ENCODE measurements around the gene P2RY12.
"Not testable (repeated sequence)": the region's sequence is repeated elsewhere in the genome, so short reads cannot be mapped to it uniquely, and the experiment has no call there.

Gene P2RY12

DNA sequence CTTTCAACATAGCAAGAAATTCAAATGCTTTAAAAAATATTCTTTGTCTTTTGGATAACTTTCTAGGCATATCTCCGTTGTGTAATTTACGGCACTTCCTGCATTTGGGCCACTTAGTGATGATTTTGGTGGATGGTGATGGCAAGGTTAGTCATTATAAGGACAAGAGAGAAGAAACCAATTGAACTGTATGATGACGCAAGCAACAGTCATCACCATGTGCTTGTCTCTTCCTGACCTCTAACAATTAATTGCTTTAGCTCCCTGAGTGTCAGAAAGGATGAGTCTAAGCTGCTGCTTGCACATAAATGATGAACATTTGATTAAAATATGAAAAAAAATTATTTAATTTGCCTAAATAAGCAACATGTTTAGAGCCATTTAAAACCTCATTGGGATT is 11.3 kb upstream of the P2RY12 start:
- H3K4me3 ChIP-seq (ENCODE audit: low read depth, low read length) = no peak overlapping the region
- DNase-seq (ENCODE audit: low read depth) = no peak
- TF ChIP-seq, protein P1, sequence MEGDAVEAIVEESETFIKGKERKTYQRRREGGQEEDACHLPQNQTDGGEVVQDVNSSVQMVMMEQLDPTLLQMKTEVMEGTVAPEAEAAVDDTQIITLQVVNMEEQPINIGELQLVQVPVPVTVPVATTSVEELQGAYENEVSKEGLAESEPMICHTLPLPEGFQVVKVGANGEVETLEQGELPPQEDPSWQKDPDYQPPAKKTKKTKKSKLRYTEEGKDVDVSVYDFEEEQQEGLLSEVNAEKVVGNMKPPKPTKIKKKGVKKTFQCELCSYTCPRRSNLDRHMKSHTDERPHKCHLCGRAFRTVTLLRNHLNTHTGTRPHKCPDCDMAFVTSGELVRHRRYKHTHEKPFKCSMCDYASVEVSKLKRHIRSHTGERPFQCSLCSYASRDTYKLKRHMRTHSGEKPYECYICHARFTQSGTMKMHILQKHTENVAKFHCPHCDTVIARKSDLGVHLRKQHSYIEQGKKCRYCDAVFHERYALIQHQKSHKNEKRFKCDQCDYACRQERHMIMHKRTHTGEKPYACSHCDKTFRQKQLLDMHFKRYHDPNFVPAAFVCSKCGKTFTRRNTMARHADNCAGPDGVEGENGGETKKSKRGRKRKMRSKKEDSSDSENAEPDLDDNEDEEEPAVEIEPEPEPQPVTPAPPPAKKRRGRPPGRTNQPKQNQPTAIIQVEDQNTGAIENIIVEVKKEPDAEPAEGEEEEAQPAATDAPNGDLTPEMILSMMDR (IDR thresholded peaks at IDR 0.05; ENCODE audit: control insufficient read depth, extremely low read depth, insufficient read depth) = no peak

DNA sequence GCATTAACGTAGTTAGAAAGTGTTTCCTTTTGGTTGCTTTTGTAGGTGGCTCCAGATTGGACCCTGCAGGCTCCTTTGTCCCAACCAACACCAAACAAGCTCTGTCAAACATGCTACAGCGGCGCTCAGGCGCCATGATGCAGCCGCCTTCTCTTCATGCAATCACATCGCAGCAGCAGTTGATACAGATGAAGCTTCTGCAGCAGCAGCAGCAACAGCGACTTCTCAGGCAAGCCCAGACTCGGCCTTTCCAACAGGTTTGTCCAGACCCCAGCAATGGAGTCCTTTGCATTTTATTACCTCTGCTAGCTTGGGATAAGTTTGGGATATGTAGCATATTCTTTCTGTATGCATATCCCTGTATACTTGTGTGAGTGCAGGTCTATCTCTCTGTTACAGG is 10.1 kb upstream of the P2RY12 start:
- TF ChIP-seq, protein P1 (IDR thresholded peaks at IDR 0.05; ENCODE audit: control insufficient read depth, extremely low read depth, insufficient read depth) = no peak
- no peak for DNase-seq (ENCODE audit: low read depth)
- no peak overlapping the region for H3K4me3 ChIP-seq (ENCODE audit: low read depth, low read length)

DNA sequence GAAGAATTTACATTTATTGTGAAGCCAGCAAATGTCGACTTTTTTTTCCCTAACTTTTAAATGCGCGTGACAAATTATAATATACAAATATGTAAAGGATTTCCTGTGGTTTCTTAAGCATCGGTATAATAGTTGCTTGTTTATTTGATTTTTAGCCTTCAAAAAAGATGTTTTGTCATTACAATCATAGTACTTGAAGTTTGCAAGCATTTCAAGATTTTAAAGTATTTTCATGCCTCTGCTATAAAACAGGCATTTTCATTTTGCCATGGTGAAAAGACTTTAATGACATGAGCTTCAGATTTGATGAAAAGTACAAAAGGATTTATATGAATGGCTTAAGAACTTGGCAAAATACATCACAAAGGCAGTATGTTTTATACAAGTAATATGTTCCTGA is 9.4 kb upstream of the P2RY12 start:
- TF ChIP-seq, protein P1 (IDR thresholded peaks at IDR 0.05; ENCODE audit: control insufficient read depth, extremely low read depth, insufficient read depth) = no peak
- H3K4me3 ChIP-seq (ENCODE audit: low read depth, low read length) = no peak overlapping the region
- no peak for DNase-seq (ENCODE audit: low read depth)

GRCh38 chr3:151393146-151393830 is 8.7 kb upstream of the P2RY12 start:
- no peak overlapping the region for H3K4me3 ChIP-seq (ENCODE audit: low read depth, low read length)
- no peak for DNase-seq (ENCODE audit: low read depth)
- TF ChIP-seq, protein P1 (IDR thresholded peaks at IDR 0.05; ENCODE audit: control insufficient read depth, extremely low read depth, insufficient read depth) = no peak

GRCh38 chr3:151392191-151392590 is 7.6 kb upstream of the P2RY12 start:
- DNase-seq (ENCODE audit: low read depth); H3K4me3 ChIP-seq (ENCODE audit: low read depth, low read length): not testable (repeated sequence)

GRCh38 chr3:151391720-151392119 is 7.2 kb upstream of the P2RY12 start:
- DNase-seq (ENCODE audit: low read depth) = no peak
- TF ChIP-seq, protein P1 (IDR thresholded peaks at IDR 0.05; ENCODE audit: control insufficient read depth, extremely low read depth, insufficient read depth) = no peak
- H3K4me3 ChIP-seq (ENCODE audit: low read depth, low read length) = no peak overlapping the region

GRCh38 chr3:151387842-151388241 is 3.3 kb upstream of the P2RY12 start:
- TF ChIP-seq, protein P1 (IDR thresholded peaks at IDR 0.05; ENCODE audit: control insufficient read depth, extremely low read depth, insufficient read depth) = no peak
- H3K4me3 ChIP-seq (ENCODE audit: low read depth, low read length) = no peak overlapping the region
- no peak for DNase-seq (ENCODE audit: low read depth)
